H9 (cell line): ENCODE data around the gene RNF212. TPM values are rescaled to one million over a fixed set of nuclear protein-coding genes. Genes with fewer than 3 reads are reported as not detected.

Experiments
- DNase-seq: peaks from one replicate; pipeline ENCODE4 v3.0.0-alpha.2; 2017
- H2AFZ ChIP-seq: one replicate; pipeline ENCODE4 v1.6.1; 2013; ENCODE audit warnings: mild to moderate bottlenecking, low read length, control low read depth, moderate library complexity
- H2AK5ac ChIP-seq: 2 replicates; pipeline ENCODE4 v1.6.1; 2013; ENCODE audit warnings: low read length, control low read depth, mixed read lengths; ENCODE audit not compliant: insufficient read length
- H2BK120ac ChIP-seq: one replicate; pipeline ENCODE4 v1.6.1; 2013; ENCODE audit warnings: low read depth, mild to moderate bottlenecking, low read length, control low read depth, inconsistent platforms; ENCODE audit not compliant: poor library complexity, severe bottlenecking
- H2BK12ac ChIP-seq: 2 replicates; pipeline ENCODE4 v1.6.1; 2013; ENCODE audit warnings: low read length, control low read depth, mixed read lengths, low read depth; ENCODE audit not compliant: insufficient read length
- H2BK15ac ChIP-seq: 2 replicates; pipeline ENCODE4 v1.6.1; 2013; ENCODE audit warnings: low read depth, low read length, control low read depth
- H2BK20ac ChIP-seq: one replicate; pipeline ENCODE4 v1.6.1; 2013; ENCODE audit warnings: low read depth, mild to moderate bottlenecking, low read length, control low read depth, inconsistent platforms; ENCODE audit not compliant: poor library complexity, severe bottlenecking
- H2BK5ac ChIP-seq: 2 replicates; pipeline ENCODE4 v1.6.1; 2013; ENCODE audit warnings: low read length, control low read depth, mixed read lengths; ENCODE audit not compliant: insufficient read length
- H3K14ac ChIP-seq: 2 replicates; pipeline ENCODE4 v1.6.1; 2013; ENCODE audit warnings: low read length, control low read depth; ENCODE audit not compliant: insufficient read depth
- H3K18ac ChIP-seq: 2 replicates; pipeline ENCODE4 v1.6.1; 2013; ENCODE audit warnings: low read depth, mild to moderate bottlenecking, mixed read lengths, low read length, control low read depth; ENCODE audit not compliant: insufficient read length
- H3K23ac ChIP-seq: 2 replicates; pipeline ENCODE4 v1.6.1; 2013; ENCODE audit warnings: low read length, control low read depth, mixed read lengths, low read depth; ENCODE audit not compliant: insufficient read length
- H3K23me2 ChIP-seq: 2 replicates; pipeline ENCODE4 v1.6.1; 2013; ENCODE audit warnings: low read depth, mild to moderate bottlenecking, mixed read lengths, low read length, control low read depth; ENCODE audit not compliant: insufficient read length, poor library complexity, severe bottlenecking
- H3K27ac ChIP-seq: 2 replicates; pipeline ENCODE4 v1.5.1; 2013; ENCODE audit warnings: low read length, control low read depth, mixed read lengths, low read depth; ENCODE audit not compliant: insufficient read length
- H3K27me3 ChIP-seq: 2 replicates; pipeline ENCODE4 v1.6.1; 2013; ENCODE audit warnings: low read length, control low read depth, inconsistent platforms; ENCODE audit not compliant: insufficient read depth
- H3K4ac ChIP-seq: 2 replicates; pipeline ENCODE4 v1.6.1; 2013; ENCODE audit warnings: low read depth, mild to moderate bottlenecking, control low read depth, inconsistent platforms, low read length, moderate library complexity
- H3K4me1 ChIP-seq: 2 replicates; pipeline ENCODE4 v1.6.1; 2013; ENCODE audit warnings: low read length, control low read depth, inconsistent platforms; ENCODE audit not compliant: insufficient read depth
- H3K4me2 ChIP-seq: 2 replicates; pipeline ENCODE4 v1.6.1; 2013; ENCODE audit warnings: low read length, control low read depth, mixed read lengths; ENCODE audit not compliant: insufficient read length, insufficient read depth
- H3K56ac ChIP-seq: 2 replicates; pipeline ENCODE4 v1.6.1; 2013; ENCODE audit warnings: low read depth, mild to moderate bottlenecking, mixed read lengths, low read length, control low read depth; ENCODE audit not compliant: insufficient read length
- H3K79me1 ChIP-seq: 2 replicates; pipeline ENCODE4 v1.6.1; 2013; ENCODE audit warnings: low read depth, mild to moderate bottlenecking, moderate library complexity, low read length, control low read depth, inconsistent platforms; ENCODE audit not compliant: insufficient read depth, poor library complexity, severe bottlenecking
- H3K79me2 ChIP-seq: 2 replicates; pipeline ENCODE4 v1.6.1; 2013; ENCODE audit warnings: low read length, control low read depth, inconsistent platforms; ENCODE audit not compliant: insufficient read depth
- H3K9ac ChIP-seq: 2 replicates; pipeline ENCODE4 v1.6.1; 2013; ENCODE audit warnings: low read length, control low read depth, mixed read lengths; ENCODE audit not compliant: insufficient read length; ENCODE audit errors: extremely low read depth
- H3K9me3 ChIP-seq: one replicate; pipeline ENCODE4 v1.6.1; 2013; ENCODE audit warnings: low read depth, low read length, inconsistent platforms; ENCODE audit not compliant: control insufficient read depth
- H3T11ph ChIP-seq: one replicate; pipeline ENCODE4 v1.6.1; 2013; ENCODE audit warnings: mild to moderate bottlenecking, low read length, control low read depth, inconsistent platforms
- H4K20me1 ChIP-seq: one replicate; pipeline ENCODE4 v1.6.1; 2013; ENCODE audit not compliant: control insufficient read depth, insufficient read length, insufficient read depth
- H4K5ac ChIP-seq: 2 replicates; pipeline ENCODE4 v1.6.1; 2013; ENCODE audit warnings: low read depth, mild to moderate bottlenecking, mixed read lengths, low read length, control low read depth; ENCODE audit not compliant: insufficient read length
- H4K8ac ChIP-seq: replicated peaks from 2 replicates; pipeline ENCODE4 v1.6.1; 2013; ENCODE audit warnings: low read length, control low read depth, mixed read lengths, low read depth; ENCODE audit not compliant: insufficient read length
- H4K91ac ChIP-seq: 2 replicates; pipeline ENCODE4 v1.6.1; 2013; ENCODE audit warnings: low read depth, mild to moderate bottlenecking, moderate library complexity, mixed read lengths, low read length, control low read depth; ENCODE audit not compliant: insufficient read length
- H3K27ac Mint-ChIP-seq, 3 experiments: 2 replicates in 2 of 3; 3 replicates in 1 of 3; pipeline ENCODE4 v1.8.0; 2020 to 2021; ENCODE audit warnings: mixed read lengths in 3 of 3, mild to moderate bottlenecking in 1 of 3, moderate library complexity in 1 of 3
- H3K27me3 Mint-ChIP-seq: 2 replicates; pipeline ENCODE4 v1.8.0; 2021; ENCODE audit warnings: low read depth, mild to moderate bottlenecking, moderate library complexity, mixed read lengths
- H3K36me3 Mint-ChIP-seq, 3 experiments: 2 replicates in 2 of 3; 3 replicates in 1 of 3; pipeline ENCODE4 v1.8.0; 2020 to 2021; ENCODE audit warnings: low read depth in 3 of 3, mixed read lengths in 3 of 3; ENCODE audit not compliant: insufficient read depth in 1 of 3
- H3K4me1 Mint-ChIP-seq, 2 experiments: 2 replicates each; pipeline ENCODE4 v1.8.0; 2020; ENCODE audit warnings: mixed read lengths in 2 of 2
- H3K4me3 Mint-ChIP-seq, 2 experiments: 2 replicates in 1 of 2; 3 replicates in 1 of 2; pipeline ENCODE4 v1.8.0; 2020 to 2021; ENCODE audit warnings: mild to moderate bottlenecking in 2 of 2, mixed read lengths in 2 of 2, moderate library complexity in 1 of 2
- H3K9me3 Mint-ChIP-seq, 2 experiments: 2 replicates in 1 of 2; 3 replicates in 1 of 2; pipeline ENCODE4 v1.8.0; 2020; ENCODE audit warnings: mild to moderate bottlenecking in 2 of 2, mixed read lengths in 2 of 2, moderate library complexity in 1 of 2
- WGBS: extraction: QIAGEN DNeasy Blood & Tissue Kit; methylation state at CpG from one replicate; pipeline ENCODE4 v1.1.7; 2013; ENCODE audit warnings: missing lambda C conversion rate, low lambda C conversion rate, mixed read lengths; ENCODE audit not compliant: insufficient read length; ENCODE audit errors: extremely low coverage; 5-methylcytosine and 5-hydroxymethylcytosine counted together
- total RNA-seq: library from RNA; stranded (reverse); gene quantifications from 2 replicates; pipeline ENCODE4 v1.2.1, GENCODE V29; 2021
- TF ChIP-seq, protein P1 (sequence below): fragments of 200-600 bp; sonication (generic); conservative IDR thresholded peaks from 3 replicates; pipeline ENCODE4 v1.8.0; 2021; ENCODE audit warnings: antibody characterized with exemption, mild to moderate bottlenecking

Gene RNF212
- total RNA-seq, 1 experiment from 2014 or later = 3.0 TPM

DNA sequence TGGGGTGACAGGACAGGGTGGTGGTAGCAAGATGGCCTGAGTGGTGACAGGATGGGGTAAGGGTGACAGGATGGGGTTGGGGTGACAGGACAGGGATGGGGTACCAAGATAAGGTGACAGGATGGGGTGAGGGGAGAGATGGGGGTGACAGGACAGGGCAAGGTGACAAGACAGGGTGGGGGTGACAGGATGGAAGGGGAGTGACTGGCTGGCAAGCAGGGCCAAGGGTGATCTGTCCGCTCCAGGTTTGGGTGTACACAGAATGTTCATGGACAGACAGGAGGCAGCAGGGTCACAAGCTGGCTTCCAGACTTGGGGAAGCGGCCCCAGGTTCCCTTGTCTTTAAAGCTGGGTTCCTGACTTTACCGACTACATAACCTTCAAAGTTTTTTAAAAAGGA lies 23.3 kb downstream of the RNF212 start:
- DNase-seq = no peak

More for the DNA sequence above, 23.3 kb downstream of the RNF212 start:
- Histone ChIP-seq H2BK12ac (no peak overlapping the region), H4K91ac (no peak overlapping the region), H3K9me3 (no peaks in the 10 kb centered on the region), H2BK20ac (no peak overlapping the region), H3K9ac (no peak overlapping the region), H3K4ac (no peak overlapping the region), H2BK15ac (no peak overlapping the region), H3K4me2 (no peak overlapping the region), H3K4me1 (no peaks in the 10 kb centered on the region), H3K14ac (no peak overlapping the region; the same call in 1 of the 2 replicates), H3K27me3 (no peaks in the 10 kb centered on the region), H3K18ac (no peak overlapping the region), H2AFZ (no peak overlapping the region), H3K79me1 (no peaks in the 10 kb centered on the region), H4K5ac (no peak overlapping the region), H2AK5ac (no peak overlapping the region), H3T11ph (no peak overlapping the region), H3K23me2 (no peaks in the 10 kb centered on the region), H2BK120ac (no peak overlapping the region), H3K79me2 (no peaks in the 10 kb centered on the region), H4K20me1 (no peaks in the 10 kb centered on the region), H2BK5ac (no peak overlapping the region), H3K56ac (no peak overlapping the region), H3K27ac (no peak overlapping the region), H4K8ac (no peak overlapping the region), H3K23ac (no peak overlapping the region)
- TF ChIP-seq, protein P1, sequence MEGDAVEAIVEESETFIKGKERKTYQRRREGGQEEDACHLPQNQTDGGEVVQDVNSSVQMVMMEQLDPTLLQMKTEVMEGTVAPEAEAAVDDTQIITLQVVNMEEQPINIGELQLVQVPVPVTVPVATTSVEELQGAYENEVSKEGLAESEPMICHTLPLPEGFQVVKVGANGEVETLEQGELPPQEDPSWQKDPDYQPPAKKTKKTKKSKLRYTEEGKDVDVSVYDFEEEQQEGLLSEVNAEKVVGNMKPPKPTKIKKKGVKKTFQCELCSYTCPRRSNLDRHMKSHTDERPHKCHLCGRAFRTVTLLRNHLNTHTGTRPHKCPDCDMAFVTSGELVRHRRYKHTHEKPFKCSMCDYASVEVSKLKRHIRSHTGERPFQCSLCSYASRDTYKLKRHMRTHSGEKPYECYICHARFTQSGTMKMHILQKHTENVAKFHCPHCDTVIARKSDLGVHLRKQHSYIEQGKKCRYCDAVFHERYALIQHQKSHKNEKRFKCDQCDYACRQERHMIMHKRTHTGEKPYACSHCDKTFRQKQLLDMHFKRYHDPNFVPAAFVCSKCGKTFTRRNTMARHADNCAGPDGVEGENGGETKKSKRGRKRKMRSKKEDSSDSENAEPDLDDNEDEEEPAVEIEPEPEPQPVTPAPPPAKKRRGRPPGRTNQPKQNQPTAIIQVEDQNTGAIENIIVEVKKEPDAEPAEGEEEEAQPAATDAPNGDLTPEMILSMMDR = no peak
- Mint-ChIP-seq H3K27me3 (peaks cover 23% of the 10 kb centered on the region), H3K4me3 (no peak overlapping the region), H3K27ac (no peak overlapping the region), H3K9me3 (peaks cover 20 to 23% of the 10 kb centered on the region in 2 experiments), H3K4me1 (peaks cover 0 to 2% of the 10 kb centered on the region in 2 experiments; a peak in 1 of 4 replicates), H3K36me3 (peaks cover 0 to 14% (median 7%) of the 10 kb centered on the region in 3 experiments; a peak in 6 of 7 replicates)
- WGBS = no CpG with 5 or more reads among the region's 3 CpGs
